ENCODE measurements around the gene SFRP5.

Gene SFRP5

DNA sequence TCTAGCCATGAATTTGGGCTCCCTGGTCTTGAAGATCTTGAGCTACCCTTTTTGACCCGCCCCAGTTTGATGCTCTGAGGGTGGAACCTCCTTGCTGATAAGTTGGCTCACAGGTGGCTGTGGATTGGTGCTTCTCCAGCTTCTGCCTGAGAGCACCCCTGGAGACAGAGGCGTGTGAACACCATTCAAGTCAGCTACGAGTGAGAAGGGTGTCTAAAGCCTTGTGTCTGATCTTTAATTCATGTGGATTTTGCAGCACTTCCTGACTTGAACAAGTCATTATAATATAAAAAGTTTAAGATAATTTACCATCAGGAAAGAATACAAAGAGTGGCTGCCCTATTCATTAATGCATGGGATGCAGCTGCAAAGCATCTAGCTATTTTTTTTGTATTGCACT, 40.2 kb upstream of the SFRP5 start:
- TF ChIP-seq, protein P1, sequence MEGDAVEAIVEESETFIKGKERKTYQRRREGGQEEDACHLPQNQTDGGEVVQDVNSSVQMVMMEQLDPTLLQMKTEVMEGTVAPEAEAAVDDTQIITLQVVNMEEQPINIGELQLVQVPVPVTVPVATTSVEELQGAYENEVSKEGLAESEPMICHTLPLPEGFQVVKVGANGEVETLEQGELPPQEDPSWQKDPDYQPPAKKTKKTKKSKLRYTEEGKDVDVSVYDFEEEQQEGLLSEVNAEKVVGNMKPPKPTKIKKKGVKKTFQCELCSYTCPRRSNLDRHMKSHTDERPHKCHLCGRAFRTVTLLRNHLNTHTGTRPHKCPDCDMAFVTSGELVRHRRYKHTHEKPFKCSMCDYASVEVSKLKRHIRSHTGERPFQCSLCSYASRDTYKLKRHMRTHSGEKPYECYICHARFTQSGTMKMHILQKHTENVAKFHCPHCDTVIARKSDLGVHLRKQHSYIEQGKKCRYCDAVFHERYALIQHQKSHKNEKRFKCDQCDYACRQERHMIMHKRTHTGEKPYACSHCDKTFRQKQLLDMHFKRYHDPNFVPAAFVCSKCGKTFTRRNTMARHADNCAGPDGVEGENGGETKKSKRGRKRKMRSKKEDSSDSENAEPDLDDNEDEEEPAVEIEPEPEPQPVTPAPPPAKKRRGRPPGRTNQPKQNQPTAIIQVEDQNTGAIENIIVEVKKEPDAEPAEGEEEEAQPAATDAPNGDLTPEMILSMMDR (IDR thresholded peaks at IDR 0.05), result no peak

DNA sequence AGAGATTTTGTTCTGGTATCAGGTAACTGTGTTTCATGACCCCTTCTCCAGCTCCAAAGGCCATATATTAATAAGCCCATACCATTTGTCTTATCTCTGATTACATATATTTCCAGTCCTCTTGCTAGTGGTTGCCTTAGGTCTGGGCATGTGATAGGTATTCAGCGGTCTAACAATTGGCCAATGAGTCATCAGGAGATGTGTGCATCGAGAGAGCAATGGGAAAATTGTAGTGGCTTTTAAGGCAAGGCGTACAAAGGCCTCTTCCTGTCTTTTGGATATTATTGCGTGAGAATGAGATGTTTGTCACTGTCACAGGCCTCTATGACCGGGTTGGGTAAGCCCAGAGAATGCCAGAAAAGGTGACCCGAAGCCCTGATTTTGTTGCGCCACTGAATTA, 38.6 kb upstream of the SFRP5 start:
- TF ChIP-seq, protein P1 (IDR thresholded peaks at IDR 0.05), result no peak

DNA sequence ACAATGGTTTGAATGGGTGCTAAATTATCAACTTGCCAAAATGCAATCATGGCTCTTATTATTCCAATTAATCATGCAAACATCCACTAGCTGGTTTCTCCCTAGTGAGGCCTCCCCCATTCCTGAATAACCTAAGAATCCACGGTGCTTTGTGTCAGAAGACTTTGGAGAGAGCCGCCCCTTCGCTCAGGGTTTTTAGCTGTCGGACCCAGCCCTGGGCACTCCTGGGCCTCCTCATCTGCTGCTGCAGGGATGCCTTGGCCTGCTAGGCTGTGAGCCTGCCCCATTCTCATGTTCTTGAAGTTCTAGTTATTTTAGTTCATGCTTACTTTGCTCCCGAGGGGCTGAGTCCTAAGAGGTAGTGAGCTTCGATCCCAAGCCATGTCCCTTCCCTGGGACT, 34.1 kb upstream of the SFRP5 start:
- TF ChIP-seq, protein P1 (IDR thresholded peaks at IDR 0.05), result no peak

DNA sequence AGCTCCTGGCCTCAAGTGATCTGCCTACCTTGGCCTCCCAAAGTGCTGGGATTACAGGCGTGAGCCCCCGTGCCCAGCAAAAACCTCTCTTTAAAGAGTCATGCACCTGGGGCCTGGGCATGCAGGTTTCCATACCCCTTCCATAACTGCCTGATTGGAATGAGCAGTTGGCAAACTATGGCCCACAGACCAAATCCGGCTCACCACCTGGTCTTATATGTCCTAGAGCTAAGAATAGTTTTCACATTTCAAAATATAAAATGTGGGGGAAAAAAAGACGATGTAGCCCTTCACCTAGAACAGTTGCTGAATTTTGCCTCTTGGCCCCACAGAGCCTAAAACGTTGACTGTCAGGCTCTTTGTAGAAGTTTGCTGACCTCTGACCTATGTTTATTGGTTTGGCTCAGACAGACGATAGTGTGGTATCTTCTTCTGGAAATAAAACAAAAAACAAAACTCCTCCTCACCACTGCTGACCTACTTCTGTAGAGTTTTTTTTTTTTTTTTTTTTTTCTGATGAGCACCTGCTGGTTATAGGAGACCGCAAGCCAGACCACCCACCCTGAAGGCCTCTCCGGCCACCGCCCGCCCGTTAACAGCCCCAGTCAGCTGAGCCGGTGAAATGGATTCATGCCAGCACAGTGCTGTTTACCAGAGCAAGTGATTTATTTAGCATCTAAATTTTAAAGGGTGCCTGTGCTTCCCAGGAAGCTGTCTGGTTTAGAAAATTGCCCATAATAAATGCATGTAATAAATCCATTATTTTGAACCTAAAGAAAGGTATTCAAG, 33.5 kb upstream of the SFRP5 start:
- TF ChIP-seq, protein P1 (IDR thresholded peaks at IDR 0.05), result no peak

DNA sequence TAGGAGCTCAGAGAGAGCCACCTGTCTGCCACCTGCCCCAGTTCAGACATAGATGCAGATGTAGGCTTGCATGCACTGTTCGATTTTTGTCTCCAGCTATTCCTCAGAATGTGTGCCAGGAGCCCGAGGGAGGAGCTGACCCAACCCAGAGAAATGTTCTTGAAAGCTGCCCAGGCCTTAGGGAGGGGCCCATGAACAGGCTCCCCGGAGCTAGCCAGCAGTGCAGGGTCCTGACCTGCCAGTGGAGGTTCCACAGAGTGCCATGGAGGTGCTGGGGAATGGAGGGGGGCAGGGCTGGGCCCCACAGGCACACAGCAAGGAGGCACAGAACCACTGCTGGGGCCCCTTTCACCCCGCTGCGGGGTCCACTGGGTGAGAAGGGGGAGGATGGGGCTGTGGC, 29.6 kb upstream of the SFRP5 start:
- TF ChIP-seq, protein P1 (IDR thresholded peaks at IDR 0.05), result no peak

DNA sequence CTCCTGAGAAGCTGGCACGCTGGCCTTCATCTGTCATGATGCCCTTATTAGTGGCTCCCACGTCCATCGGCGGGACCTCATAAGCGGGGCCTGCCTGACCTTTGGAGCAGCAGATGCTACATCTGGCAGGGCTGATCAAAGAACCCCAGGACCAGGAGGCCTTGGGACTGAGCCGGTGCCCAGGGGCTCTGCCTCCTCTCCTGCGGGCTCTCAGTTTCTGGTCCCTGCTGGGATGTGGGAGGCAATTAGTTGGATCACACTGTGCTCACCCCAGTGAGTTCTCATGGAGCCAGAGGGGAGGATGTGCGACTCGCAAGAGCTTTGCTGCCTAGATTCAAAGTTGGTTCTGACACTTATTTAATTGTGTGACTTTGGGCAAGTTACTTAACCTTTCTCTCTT, 28.7 kb upstream of the SFRP5 start:
- TF ChIP-seq, protein P1 (IDR thresholded peaks at IDR 0.05), result no peak

DNA sequence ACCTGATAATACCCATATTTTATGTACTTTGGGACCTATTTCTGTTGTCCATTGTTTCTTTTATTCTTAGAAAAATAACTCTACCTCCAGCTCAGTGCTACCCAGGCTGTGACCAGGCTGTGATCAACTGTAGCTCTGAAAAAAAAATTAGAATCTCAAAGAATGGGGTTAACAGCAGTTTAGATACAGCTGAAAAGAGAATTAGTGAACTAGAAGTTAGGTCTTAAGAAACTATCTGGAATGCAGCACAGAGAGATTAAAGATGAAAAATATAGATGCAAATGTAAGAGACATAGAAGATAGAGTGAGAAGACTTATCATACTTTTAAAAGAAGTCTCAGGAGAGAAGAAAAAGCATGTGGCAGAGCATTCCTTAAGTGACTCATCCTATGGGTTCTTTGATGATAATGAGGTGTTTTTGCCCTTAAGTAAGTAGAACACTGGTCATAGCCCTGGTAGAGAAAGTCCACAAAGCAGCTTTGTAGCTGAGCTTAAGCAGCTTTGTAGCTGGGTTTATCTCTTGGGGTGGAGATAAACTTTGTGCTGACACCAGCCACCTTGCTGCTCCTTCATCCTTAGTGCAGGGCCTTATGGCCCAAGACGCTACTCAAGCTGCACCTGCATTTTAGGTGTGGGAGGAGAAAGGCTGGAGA, 27.3 kb upstream of the SFRP5 start:
- TF ChIP-seq, protein P1 (IDR thresholded peaks at IDR 0.05), result no peak
